H9 (cell line): ENCODE measurements around the gene RNF225. TPM values are rescaled to one million over a fixed set of nuclear protein-coding genes. Genes with fewer than 3 reads are reported as not detected.
A peak's percentile ranks its signal among the peaks of the same experiment; 100 is the strongest.

ENCODE experiments used
- DNase-seq: peaks from one replicate; pipeline ENCODE4 v3.0.0-alpha.2; 2017
- H2AFZ ChIP-seq: one replicate; pipeline ENCODE4 v1.6.1; 2013; ENCODE audit warnings: mild to moderate bottlenecking, low read length, control low read depth, moderate library complexity
- H2AK5ac ChIP-seq: 2 replicates; pipeline ENCODE4 v1.6.1; 2013; ENCODE audit warnings: low read length, control low read depth, mixed read lengths; ENCODE audit not compliant: insufficient read length
- H2BK120ac ChIP-seq: one replicate; pipeline ENCODE4 v1.6.1; 2013; ENCODE audit warnings: low read depth, mild to moderate bottlenecking, low read length, control low read depth, inconsistent platforms; ENCODE audit not compliant: poor library complexity, severe bottlenecking
- H2BK12ac ChIP-seq: 2 replicates; pipeline ENCODE4 v1.6.1; 2013; ENCODE audit warnings: low read length, control low read depth, mixed read lengths, low read depth; ENCODE audit not compliant: insufficient read length
- H2BK15ac ChIP-seq: 2 replicates; pipeline ENCODE4 v1.6.1; 2013; ENCODE audit warnings: low read depth, low read length, control low read depth
- H2BK20ac ChIP-seq: one replicate; pipeline ENCODE4 v1.6.1; 2013; ENCODE audit warnings: low read depth, mild to moderate bottlenecking, low read length, control low read depth, inconsistent platforms; ENCODE audit not compliant: poor library complexity, severe bottlenecking
- H2BK5ac ChIP-seq: 2 replicates; pipeline ENCODE4 v1.6.1; 2013; ENCODE audit warnings: low read length, control low read depth, mixed read lengths; ENCODE audit not compliant: insufficient read length
- H3K14ac ChIP-seq: 2 replicates; pipeline ENCODE4 v1.6.1; 2013; ENCODE audit warnings: low read length, control low read depth; ENCODE audit not compliant: insufficient read depth
- H3K18ac ChIP-seq: 2 replicates; pipeline ENCODE4 v1.6.1; 2013; ENCODE audit warnings: low read depth, mild to moderate bottlenecking, mixed read lengths, low read length, control low read depth; ENCODE audit not compliant: insufficient read length
- H3K23ac ChIP-seq: 2 replicates; pipeline ENCODE4 v1.6.1; 2013; ENCODE audit warnings: low read length, control low read depth, mixed read lengths, low read depth; ENCODE audit not compliant: insufficient read length
- H3K23me2 ChIP-seq: 2 replicates; pipeline ENCODE4 v1.6.1; 2013; ENCODE audit warnings: low read depth, mild to moderate bottlenecking, mixed read lengths, low read length, control low read depth; ENCODE audit not compliant: insufficient read length, poor library complexity, severe bottlenecking
- H3K27ac ChIP-seq: 2 replicates; pipeline ENCODE4 v1.5.1; 2013; ENCODE audit warnings: low read length, control low read depth, mixed read lengths, low read depth; ENCODE audit not compliant: insufficient read length
- H3K27me3 ChIP-seq: 2 replicates; pipeline ENCODE4 v1.6.1; 2013; ENCODE audit warnings: low read length, control low read depth, inconsistent platforms; ENCODE audit not compliant: insufficient read depth
- H3K4ac ChIP-seq: 2 replicates; pipeline ENCODE4 v1.6.1; 2013; ENCODE audit warnings: low read depth, mild to moderate bottlenecking, control low read depth, inconsistent platforms, low read length, moderate library complexity
- H3K4me1 ChIP-seq: 2 replicates; pipeline ENCODE4 v1.6.1; 2013; ENCODE audit warnings: low read length, control low read depth, inconsistent platforms; ENCODE audit not compliant: insufficient read depth
- H3K4me2 ChIP-seq: 2 replicates; pipeline ENCODE4 v1.6.1; 2013; ENCODE audit warnings: low read length, control low read depth, mixed read lengths; ENCODE audit not compliant: insufficient read length, insufficient read depth
- H3K56ac ChIP-seq: 2 replicates; pipeline ENCODE4 v1.6.1; 2013; ENCODE audit warnings: low read depth, mild to moderate bottlenecking, mixed read lengths, low read length, control low read depth; ENCODE audit not compliant: insufficient read length
- H3K79me1 ChIP-seq: 2 replicates; pipeline ENCODE4 v1.6.1; 2013; ENCODE audit warnings: low read depth, mild to moderate bottlenecking, moderate library complexity, low read length, control low read depth, inconsistent platforms; ENCODE audit not compliant: insufficient read depth, poor library complexity, severe bottlenecking
- H3K79me2 ChIP-seq: 2 replicates; pipeline ENCODE4 v1.6.1; 2013; ENCODE audit warnings: low read length, control low read depth, inconsistent platforms; ENCODE audit not compliant: insufficient read depth
- H3K9ac ChIP-seq: 2 replicates; pipeline ENCODE4 v1.6.1; 2013; ENCODE audit warnings: low read length, control low read depth, mixed read lengths; ENCODE audit not compliant: insufficient read length; ENCODE audit errors: extremely low read depth
- H3K9me3 ChIP-seq: one replicate; pipeline ENCODE4 v1.6.1; 2013; ENCODE audit warnings: low read depth, low read length, inconsistent platforms; ENCODE audit not compliant: control insufficient read depth
- H3T11ph ChIP-seq: one replicate; pipeline ENCODE4 v1.6.1; 2013; ENCODE audit warnings: mild to moderate bottlenecking, low read length, control low read depth, inconsistent platforms
- H4K20me1 ChIP-seq: one replicate; pipeline ENCODE4 v1.6.1; 2013; ENCODE audit not compliant: control insufficient read depth, insufficient read length, insufficient read depth
- H4K5ac ChIP-seq: 2 replicates; pipeline ENCODE4 v1.6.1; 2013; ENCODE audit warnings: low read depth, mild to moderate bottlenecking, mixed read lengths, low read length, control low read depth; ENCODE audit not compliant: insufficient read length
- H4K8ac ChIP-seq: replicated peaks from 2 replicates; pipeline ENCODE4 v1.6.1; 2013; ENCODE audit warnings: low read length, control low read depth, mixed read lengths, low read depth; ENCODE audit not compliant: insufficient read length
- H4K91ac ChIP-seq: 2 replicates; pipeline ENCODE4 v1.6.1; 2013; ENCODE audit warnings: low read depth, mild to moderate bottlenecking, moderate library complexity, mixed read lengths, low read length, control low read depth; ENCODE audit not compliant: insufficient read length
- H3K27ac Mint-ChIP-seq, 3 experiments: 2 replicates in 2 of 3; 3 replicates in 1 of 3; pipeline ENCODE4 v1.8.0; 2020 to 2021; ENCODE audit warnings: mixed read lengths in 3 of 3, mild to moderate bottlenecking in 1 of 3, moderate library complexity in 1 of 3
- H3K27me3 Mint-ChIP-seq: 2 replicates; pipeline ENCODE4 v1.8.0; 2021; ENCODE audit warnings: low read depth, mild to moderate bottlenecking, moderate library complexity, mixed read lengths
- H3K36me3 Mint-ChIP-seq, 3 experiments: 2 replicates in 2 of 3; 3 replicates in 1 of 3; pipeline ENCODE4 v1.8.0; 2020 to 2021; ENCODE audit warnings: low read depth in 3 of 3, mixed read lengths in 3 of 3; ENCODE audit not compliant: insufficient read depth in 1 of 3
- H3K4me1 Mint-ChIP-seq, 2 experiments: 2 replicates each; pipeline ENCODE4 v1.8.0; 2020; ENCODE audit warnings: mixed read lengths in 2 of 2
- H3K4me3 Mint-ChIP-seq, 2 experiments: 2 replicates in 1 of 2; 3 replicates in 1 of 2; pipeline ENCODE4 v1.8.0; 2020 to 2021; ENCODE audit warnings: mild to moderate bottlenecking in 2 of 2, mixed read lengths in 2 of 2, moderate library complexity in 1 of 2
- H3K9me3 Mint-ChIP-seq, 2 experiments: 2 replicates in 1 of 2; 3 replicates in 1 of 2; pipeline ENCODE4 v1.8.0; 2020; ENCODE audit warnings: mild to moderate bottlenecking in 2 of 2, mixed read lengths in 2 of 2, moderate library complexity in 1 of 2
- CTCF ChIP-seq: fragments of 200-600 bp; sonication (generic); conservative IDR thresholded peaks from 3 replicates; pipeline ENCODE4 v1.8.0; 2021; ENCODE audit warnings: antibody characterized with exemption, mild to moderate bottlenecking
- WGBS: extraction: QIAGEN DNeasy Blood & Tissue Kit; methylation state at CpG from one replicate; pipeline ENCODE4 v1.1.7; 2013; ENCODE audit warnings: missing lambda C conversion rate, low lambda C conversion rate, mixed read lengths; ENCODE audit not compliant: insufficient read length; ENCODE audit errors: extremely low coverage; 5-methylcytosine and 5-hydroxymethylcytosine counted together
- total RNA-seq: library from RNA; stranded (reverse); gene quantifications from 2 replicates; pipeline ENCODE4 v1.2.1, GENCODE V29; 2021

Gene RNF225
- total RNA-seq, 1 experiment from 2014 or later, result 2.1 TPM

GRCh38 chr19:58362272-58362994, 33.0 kb upstream of the RNF225 start, which contains the start of gene ZNF497:
Gene ZNF497, minus strand, starts transcription at chr19:58362751. Its CDS starts 5,116 bp downstream, at chr19:58357635.
- no peak within 1 kb of the TSS for H4K91ac ChIP-seq
- peak within 1 kb of the TSS; percentile 43 for H3K27ac ChIP-seq
- peak within 1 kb of the TSS; percentile 62 for H3K4me2 ChIP-seq
- H4K8ac ChIP-seq, result no peak within 1 kb of the TSS
- H3K18ac ChIP-seq, result peak within 1 kb of the TSS; percentile 83
- Mint-ChIP-seq H3K27ac (peak within 1 kb of the TSS; percentile 97 to 99 (median 98)), H3K4me3 (peak within 1 kb of the TSS; percentile 91 to 98), H3K4me1 (peaks cover 0 to 8% of the 10 kb centered on the region in 2 experiments; a peak in 3 of 4 replicates), H3K9me3 (no peaks in the 10 kb centered on the region), H3K36me3 (peaks cover 0 to 2% (median 0%) of the 10 kb centered on the region in 3 experiments; a peak in 1 of 7 replicates), H3K27me3 (no peaks in the 10 kb centered on the region)
- no peaks in the 10 kb centered on the region for H3K9me3 ChIP-seq
- H3K79me1 ChIP-seq, result no peaks in the 10 kb centered on the region
- H4K20me1 ChIP-seq, result no peaks in the 10 kb centered on the region
- H4K5ac ChIP-seq, result peak within 1 kb of the TSS; percentile 30
- no peaks in the 10 kb centered on the region for H3K27me3 ChIP-seq
- no CpG with 5 or more reads among the region's 74 CpGs for WGBS
- H2BK20ac ChIP-seq, result no peak within 1 kb of the TSS
- no peak within 1 kb of the TSS for H2BK5ac ChIP-seq
- TF ChIP-seq CTCF, result no peak; the same call in 2 of the 3 replicates
- H3K9ac ChIP-seq, result peak within 1 kb of the TSS; percentile 94
- H3K23me2 ChIP-seq, result peaks cover 5% of the 10 kb centered on the region
- H2BK120ac ChIP-seq, result no peak within 1 kb of the TSS
- peak within 1 kb of the TSS; percentile 92 for H3K14ac ChIP-seq
- no peak within 1 kb of the TSS for H2AK5ac ChIP-seq
- no peak within 1 kb of the TSS for H3K4ac ChIP-seq
- H3K56ac ChIP-seq, result no peak within 1 kb of the TSS
- H3K23ac ChIP-seq, result no peak within 1 kb of the TSS
- no peak within 1 kb of the TSS for H2BK15ac ChIP-seq
- no peaks in the 10 kb centered on the region for H3K79me2 ChIP-seq
- H3K4me1 ChIP-seq, result no peaks in the 10 kb centered on the region
- no peak within 1 kb of the TSS for H2AFZ ChIP-seq
- H3T11ph ChIP-seq, result no peak within 1 kb of the TSS
- peak; percentile 98 for DNase-seq
- no peak within 1 kb of the TSS for H2BK12ac ChIP-seq
